Measurements from ENCODE around the gene CELA3B.

- TF ChIP-seq EZH2 (IDR thresholded peaks at IDR 0.05; ENCODE audit: borderline replicate concordance): no peak
- no peak for TF ChIP-seq CTCF (IDR thresholded peaks at IDR 0.05; ENCODE audit: poor library complexity)
Measured at GRCh38 chr1:21951226-21951870, 25.5 kb upstream of the CELA3B start.

Data from hepatocyte (in vitro differentiated cells).